Inflammatory macrophage (primary cell): ENCODE data around the gene GALNT1.
A peak's percentile ranks its signal among the peaks of the same experiment; 100 is the strongest.

Experiments used
- DNase-seq, 2 donors: peaks; one replicate each; pipeline ENCODE4 v3.0.0-alpha.2; 2020 to 2022

Gene GALNT1

DNA sequence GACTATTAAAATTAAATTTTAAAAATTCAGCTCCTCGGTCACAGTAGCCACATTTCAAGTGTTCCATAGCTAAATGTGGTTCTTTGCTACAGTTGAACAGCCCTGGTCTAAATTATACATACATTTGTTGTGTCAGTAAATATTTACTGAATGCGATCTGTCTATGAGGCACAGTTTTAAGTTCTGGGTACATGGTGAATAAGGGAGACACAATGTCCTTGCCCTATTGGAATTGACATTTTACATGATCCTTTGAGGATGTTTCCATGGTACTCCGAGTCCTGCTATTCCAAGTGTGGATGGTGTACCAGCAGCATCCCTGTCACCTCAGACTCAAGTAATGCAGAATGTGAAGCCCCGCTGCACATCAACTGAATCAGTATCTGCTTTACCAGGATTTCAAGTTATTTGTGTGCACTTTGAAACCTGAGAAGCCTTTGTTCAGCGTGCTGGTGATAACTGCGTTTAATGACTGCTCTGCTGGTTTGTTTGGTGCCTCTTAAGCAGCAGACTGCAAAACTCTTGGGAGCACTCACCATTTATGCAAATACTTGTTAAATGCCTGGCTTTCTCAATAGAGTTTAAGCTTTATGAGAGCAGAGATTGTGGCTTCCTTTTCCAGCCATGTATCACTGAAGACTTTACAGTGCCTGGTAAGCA is 1.5 kb downstream of the GALNT1 start:
- no peak for DNase-seq

DNA sequence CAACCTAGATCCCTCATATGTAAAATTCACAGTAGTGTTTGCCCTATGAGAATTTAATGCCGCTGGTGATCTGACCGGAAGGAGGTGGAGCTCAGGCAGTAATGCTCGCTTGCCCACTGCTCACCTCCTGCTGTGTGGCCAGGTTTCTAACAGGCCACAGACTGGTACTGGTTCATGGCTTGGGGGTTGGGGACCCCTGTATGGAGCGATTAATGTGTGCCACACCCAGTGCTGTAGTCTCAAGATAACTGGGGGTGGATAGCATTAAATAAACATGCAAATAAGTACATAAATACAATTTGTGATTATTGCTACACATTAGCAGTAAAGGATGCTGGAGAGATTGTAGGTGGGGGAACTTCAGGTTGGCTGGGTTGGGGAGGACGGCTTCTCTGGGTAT is 3.2 kb downstream of the GALNT1 start:
- no peak for DNase-seq

DNA sequence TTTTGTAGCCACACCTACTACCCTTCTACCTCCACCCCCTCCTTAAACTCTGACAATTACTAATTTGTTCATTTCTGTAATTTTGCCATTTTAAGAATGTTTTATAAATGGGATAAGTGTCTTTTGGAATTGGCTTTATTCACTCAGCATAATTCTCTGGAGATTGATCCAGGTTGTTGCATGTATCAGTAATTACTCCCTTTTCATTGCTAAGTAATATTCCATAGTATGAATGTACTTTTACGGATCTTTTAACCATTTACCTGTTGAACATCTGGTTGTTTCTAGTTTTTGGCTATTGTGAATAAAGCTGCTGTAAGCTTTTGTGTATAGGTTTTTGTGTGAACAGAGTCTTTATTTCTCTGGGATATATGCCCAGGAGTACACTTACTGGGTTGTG is 4.1 kb downstream of the GALNT1 start:
- no peak for DNase-seq

DNA sequence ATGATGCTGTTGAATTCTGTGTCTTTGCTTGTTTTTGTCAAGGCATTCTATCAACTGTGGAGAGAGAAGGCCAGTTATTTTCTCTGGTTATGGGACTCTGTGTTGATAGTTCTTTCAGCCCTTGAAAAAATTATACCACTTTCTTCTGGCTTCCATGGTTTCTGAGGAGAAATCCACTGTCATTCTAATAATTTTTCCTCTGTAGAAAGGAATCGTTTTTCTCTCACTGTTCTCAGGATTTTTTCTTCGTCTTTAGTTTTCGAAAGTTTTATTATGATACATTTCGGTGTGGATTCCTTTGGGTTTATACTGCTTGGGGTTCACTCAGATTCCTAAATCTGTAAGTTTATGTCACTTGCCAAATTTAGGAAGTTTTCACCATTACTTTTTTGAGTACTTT is 6.6 kb downstream of the GALNT1 start:
- DNase-seq = no peak

DNA sequence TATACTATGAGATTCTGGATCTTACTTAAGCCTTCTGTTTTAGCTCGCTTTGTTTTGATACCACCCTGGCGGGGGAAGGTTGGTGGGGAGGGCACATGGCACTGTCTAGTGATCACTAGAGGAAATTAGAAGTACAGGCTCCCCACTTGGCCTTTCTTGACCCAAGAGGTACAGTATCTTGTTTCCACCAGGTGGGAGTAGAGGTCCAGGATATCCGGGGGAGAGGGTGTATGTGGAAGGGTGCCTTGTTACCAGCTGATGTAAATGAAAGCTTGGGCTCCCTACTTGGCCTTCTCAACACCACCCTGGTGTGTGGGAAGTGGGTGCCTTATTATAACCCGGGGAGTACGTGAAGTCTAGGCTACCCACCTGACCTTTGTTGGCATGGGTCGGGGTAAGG is 7.5 kb downstream of the GALNT1 start:
- no peak for DNase-seq

DNA sequence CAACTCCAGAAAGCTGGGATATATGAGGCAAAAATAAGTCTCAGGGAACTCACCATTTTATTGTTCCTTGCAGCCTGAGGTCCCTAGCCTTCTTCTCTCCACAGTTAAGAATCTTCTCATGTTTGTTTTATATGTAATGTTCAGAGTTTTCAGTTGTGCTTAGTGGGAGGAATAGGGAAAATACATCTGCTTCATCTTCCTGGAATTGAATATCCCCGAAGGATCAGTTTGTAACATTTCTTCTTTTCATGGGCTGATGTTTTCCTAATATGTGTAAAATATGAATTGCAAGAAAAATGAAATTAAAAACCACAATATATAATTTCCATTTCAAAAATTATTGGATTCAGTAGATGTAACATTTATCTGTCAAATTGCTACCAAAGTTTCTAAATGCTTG is 8.0 kb downstream of the GALNT1 start:
- DNase-seq = no peak

DNA sequence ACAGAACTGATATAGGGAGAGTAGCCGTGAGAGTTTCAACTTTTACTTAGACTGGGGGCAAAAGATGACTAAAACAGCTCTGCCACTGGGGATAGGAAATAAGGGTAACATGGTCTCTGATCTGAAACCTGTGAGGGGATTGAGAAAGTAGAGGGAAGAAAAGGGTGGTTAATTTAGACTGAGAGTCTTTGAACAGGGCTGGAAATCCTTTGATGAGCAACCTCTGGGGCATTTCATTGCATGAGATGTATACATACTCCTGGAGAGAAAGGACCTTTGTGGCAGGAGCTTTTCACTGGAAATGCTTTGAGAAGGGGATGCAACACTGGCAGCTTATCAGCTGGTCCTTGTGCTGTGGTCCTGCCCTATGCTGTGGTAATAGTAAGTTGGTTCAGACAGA is 9.4 kb downstream of the GALNT1 start:
- DNase-seq = no peak

DNA sequence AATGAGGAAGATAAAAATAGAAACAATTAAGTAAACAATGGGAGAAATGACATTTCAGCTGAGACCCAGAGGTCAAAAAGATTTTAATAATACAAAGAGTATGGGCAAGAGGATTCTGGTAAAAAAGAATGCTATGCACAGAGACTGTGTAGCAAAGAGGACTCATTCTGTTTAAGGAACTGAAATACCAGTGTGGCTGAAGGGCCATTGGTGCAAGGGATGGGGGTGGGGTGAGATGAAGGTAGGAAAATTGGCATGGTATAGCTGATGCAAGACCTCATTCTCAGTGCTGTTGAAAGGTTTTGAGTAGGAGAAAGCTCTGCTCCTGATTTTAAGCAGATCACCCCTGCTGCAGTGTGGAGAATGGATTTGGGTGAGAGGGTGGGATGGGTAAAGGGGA is 10.8 kb downstream of the GALNT1 start:
- peak; percentile 34 to 36 for DNase-seq

DNA sequence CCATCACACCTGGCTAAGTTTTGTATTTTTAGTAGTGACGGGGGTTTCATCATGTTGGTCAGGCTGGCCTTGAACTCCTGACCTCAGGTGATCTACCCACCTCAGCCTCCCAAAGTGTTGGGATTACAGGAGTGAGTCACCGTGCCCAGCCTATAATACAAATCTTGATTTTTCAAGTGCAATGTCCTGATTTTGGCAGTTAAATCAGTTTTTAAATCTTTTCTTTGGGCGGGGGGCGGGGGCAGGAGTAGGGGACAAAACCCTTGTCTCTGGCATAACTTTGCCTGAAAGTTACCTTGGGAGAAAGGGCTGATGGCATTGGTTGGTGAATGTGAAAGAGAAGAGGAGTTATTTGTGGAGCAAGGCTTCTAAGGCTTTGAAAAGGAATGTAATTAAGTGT is 12.3 kb downstream of the GALNT1 start:
- DNase-seq = no peak

DNA sequence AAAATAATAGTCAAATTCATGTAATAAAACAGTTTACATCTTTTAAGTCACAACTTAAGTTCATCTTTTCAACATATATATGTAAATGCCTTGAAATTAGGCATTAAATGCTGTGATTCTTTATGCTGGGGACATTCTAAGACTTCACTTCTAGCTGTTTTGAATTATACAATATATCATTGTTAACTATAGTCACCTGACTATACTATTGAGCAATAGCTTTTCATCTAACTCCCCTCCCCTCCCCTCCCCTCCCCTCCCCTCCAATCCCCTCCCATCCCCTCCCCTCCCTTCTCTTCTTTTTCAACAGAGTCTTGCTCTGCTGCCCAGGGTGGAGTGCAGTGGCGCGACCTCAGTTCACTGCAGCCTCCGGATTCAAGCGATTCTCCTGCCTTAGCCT is 16.2 kb downstream of the GALNT1 start:
- DNase-seq = no peak

DNA sequence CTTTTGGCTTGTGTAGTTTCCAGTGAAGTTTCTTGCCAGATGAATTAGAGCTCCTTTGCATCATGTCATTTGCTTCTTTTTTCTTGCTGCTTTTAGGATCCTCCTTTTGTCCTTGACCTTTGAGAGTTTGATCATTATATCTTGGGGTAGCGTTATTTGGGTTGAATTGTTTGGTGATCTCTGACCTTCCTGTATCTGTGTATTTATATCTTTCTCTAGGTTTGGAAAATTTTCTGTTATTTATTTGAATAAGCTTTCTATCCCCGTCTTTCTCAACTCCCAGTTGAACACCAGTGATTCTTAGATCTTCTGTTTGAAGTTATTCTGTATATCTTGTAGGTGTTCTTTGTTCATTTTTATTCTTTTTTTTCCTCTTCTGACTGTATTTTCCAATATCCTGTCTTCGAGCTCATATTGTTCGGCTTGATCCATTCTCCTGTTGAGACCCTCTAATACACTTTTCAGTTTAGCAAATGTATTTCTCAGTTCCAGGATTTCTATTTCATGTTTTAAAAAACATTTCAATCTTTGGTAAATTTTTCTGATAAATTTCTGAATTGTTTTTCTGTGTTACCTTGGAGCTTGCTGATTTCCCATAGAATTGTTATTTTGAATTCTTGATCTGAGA is 20.8 kb downstream of the GALNT1 start:
- no peak for DNase-seq

DNA sequence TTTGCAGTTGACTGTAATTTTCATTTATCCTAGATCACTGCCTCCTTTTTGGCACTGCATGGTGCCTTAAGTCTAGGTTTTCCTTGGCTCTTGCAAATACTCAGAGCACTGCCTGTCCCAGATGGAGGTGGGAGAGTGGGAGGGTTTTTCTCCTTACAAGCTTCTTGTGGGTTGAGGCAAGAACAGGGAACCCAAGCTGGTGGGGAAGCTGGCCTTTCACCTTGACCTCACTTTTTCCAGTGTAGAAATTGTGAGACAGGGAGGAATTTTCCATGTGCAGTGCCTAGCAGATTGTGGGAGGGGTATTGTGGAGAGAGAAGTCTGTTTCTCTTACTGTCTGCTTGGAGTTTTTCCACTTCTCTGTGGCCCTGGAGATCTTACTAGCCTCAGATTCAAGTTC is 21.5 kb downstream of the GALNT1 start:
- DNase-seq = peak; percentile 28 to 52

DNA sequence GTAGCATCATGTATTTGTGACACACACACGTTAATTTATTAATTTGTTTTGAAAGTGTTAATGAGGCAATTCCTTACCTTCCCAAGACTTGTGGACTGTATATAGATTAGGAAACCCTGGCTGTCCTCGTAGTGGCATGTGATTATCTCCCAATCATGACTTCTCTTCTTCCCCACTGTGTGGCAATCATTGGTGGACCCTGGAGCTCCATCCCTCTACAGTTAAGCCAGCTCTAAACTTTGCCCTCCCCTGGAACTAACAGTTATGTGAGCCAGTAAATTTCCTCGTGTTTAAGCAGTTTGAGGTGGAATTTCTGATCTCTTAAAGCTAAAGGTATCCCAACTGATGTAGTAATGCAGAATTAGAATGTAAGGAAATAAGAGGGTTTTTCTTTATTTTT is 22.0 kb downstream of the GALNT1 start:
- peak; percentile 27 to 30 for DNase-seq

DNA sequence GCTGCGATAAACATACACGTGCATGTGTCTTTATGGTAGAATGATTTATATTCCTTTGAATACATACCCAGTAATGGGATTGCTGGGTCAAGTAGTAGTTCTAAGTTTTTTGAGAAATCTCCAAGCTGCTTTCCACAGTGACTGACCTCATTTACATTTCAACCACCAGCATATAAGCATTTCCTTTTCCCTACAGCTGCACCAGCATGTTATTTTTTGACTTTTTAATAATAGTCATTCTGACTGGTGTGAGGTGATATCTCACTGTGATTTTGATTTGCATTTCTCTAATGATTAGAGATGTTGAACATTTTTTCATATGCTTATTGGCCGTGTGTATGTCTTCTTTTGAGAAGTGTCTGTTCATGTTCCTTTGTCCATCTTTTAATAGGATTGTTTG is 22.8 kb downstream of the GALNT1 start:
- DNase-seq = no peak

DNA sequence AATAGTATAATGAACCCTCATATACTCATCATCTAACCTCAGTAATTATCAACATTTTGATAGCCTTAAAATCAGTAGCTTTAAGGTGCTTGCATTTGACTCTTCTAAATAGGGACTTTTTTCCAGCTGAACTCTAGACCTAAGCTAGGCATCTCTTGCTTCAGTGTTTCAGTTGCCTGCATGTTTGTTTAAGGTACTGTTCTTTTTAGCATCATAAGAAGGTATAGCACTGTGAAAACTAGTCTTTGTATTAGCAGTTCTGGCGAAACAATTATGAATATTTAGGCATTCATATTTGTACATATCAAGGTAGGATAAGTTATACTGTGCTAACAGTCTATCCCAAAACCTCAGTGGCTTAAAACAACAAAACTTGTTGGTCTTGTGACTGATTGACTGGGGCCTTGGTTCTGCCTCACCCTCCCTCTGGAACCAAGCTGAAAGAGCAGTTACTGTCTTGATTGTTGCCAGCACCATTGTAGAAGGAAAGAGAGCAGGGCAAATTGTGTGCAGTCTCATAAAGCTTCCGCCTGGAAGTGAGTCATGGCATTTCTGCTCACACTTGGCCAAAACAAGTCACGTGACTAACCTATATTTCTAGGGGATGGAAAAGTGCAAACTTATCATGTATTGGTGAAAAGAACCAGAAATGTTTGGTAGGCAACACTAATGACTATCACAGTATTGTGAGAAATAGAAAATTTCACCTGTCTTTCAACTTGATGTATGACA is 24.3 kb downstream of the GALNT1 start:
- DNase-seq = peak; percentile 4 to 20

DNA sequence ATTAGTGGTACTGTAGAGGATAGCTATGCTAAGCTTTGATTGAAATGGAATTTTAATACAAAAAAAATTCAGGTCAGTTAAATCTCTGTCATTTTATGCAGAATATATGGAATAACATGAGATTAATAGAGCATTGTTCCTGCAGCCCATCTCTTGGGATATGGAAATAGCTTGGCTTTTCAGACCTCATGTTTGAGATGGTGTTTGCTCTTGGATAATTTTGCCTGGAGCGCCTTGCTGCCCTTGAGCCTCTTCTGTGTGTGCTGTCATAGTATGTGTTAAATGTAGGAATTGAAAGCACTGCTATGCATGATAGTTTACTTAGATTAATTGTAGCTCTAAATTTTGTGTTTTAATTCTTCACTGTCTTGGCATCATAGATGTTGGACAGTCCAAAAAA is 27.7 kb downstream of the GALNT1 start:
- DNase-seq = no peak

DNA sequence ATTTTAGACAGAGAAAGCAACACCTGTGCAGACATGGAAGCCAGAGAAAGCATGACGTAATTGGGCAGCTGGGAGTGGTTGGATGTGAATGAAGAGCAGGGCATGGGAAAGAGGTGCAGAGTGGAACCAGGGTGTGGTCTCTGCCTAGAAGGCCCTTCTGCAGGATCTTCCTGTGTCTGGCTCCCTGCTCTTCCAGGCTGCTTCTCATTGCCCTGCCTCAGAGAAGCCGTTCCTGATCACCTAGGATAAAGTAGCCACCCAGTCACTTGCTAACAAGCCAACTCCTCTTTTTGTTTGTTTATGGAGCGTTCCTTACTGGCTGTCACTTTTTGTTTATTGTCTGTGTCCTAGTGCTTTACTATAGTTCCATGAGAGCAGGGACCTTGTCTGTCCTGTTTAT is 28.5 kb downstream of the GALNT1 start:
- no peak for DNase-seq

DNA sequence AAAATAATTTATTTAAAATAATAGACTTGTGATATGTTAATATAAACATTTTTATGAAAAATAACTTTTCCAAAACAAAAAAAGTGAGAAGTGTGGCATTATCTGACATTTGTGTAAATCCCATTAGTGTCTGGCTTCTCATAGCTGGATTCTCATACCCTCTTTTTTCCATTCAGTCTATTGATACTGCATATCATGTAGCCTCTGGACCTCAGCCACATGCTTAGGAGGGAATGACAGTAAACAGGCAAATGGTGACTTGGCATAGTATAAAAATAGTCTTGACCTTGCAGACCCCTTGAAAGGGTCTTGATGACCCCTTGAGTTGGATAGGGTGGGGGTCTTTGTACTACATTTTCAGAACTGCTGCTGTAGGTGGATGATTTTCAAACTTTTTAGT is 29.2 kb downstream of the GALNT1 start:
- no peak for DNase-seq

DNA sequence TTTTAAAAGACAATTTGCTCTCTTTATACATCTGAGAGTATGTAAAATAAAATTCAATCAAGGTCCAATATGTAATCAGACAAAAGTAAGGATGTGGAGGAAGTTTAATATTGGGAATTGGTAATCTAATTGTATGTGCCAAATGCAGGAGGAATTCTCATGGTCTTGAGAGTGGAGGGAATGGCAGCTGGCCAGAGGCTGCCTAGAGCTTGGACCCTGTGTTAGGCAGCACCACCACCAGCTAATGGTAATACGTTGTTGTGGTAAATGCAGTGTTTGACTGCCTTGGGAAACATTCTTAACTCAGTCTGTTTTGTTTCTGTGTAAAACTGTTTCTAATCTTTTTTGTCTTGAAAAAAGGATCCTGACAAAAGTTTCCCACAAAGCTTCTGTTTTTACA is 30.0 kb downstream of the GALNT1 start:
- no peak for DNase-seq

DNA sequence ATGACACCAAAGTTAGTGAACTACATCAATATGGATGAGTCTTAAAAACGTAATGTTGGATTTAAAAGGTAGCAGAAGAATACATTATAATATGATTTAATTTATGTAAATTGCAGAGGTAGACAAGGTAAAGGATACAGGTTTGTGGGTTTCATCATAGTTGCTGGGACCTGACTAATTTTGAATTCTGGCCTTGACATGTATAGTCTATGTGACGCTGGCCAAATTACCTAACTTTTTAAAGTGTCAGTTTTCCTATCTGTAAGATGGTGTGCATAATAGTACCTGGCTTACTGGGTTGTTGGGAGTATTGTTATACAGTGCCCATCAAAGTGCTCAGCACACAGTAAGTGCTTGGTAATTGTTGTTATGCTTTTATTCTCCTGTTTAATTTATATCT is 34.5 kb downstream of the GALNT1 start:
- no peak for DNase-seq

DNA sequence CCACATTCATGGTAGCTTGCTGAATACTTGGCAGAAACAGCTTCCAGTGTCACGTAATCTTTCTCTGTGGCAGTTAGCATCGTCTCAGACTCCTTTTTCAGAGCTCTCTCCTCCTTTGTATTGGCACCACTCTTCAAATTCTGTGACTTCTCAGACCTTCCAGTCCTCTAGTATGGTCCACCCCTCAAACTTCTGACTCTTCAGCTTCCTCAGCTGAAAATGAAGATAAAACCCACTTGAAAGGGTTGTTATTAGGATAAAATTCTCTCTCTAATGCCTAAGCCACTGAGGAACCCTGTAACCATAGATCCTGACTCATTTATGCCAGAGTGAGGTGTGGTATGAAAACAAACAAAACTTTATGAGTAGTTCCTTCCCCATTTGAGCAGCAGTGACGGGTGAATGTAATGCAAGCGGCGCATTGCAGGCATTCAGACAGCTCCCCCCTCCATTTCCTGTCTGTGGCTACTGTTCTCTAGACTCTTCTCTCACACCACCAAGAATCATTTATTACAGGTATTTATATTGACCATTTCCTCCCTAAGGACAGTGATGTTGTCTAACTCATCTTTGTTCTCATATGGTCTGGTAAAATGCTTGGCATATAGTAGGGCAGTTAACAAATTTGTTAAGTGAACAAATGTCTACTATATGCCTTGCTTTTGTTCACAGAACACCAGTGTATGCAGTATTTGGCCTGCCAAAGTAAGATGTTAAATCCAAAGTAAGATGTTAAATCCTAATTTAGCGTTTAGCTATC is 35.3 kb downstream of the GALNT1 start:
- DNase-seq = peak; percentile 69 to 83

DNA sequence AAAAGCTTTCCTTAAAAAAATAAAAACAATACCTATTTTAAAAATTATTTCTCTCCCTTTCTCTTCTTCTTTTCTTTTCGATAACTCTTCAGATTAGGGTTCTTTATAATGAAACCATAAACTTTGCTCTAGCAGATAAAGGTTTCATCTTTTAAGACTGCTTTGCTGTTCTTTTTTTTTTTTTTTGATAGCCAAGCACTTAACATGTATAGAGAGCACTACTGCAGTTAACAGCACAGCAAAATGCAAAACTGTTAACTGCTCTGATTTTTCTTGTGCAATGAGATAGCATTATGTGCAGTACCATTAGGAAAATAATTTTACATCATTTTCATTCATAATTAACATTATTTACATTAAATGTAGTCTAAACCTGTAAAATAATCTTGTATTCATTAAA is 36.3 kb downstream of the GALNT1 start:
- no peak for DNase-seq

DNA sequence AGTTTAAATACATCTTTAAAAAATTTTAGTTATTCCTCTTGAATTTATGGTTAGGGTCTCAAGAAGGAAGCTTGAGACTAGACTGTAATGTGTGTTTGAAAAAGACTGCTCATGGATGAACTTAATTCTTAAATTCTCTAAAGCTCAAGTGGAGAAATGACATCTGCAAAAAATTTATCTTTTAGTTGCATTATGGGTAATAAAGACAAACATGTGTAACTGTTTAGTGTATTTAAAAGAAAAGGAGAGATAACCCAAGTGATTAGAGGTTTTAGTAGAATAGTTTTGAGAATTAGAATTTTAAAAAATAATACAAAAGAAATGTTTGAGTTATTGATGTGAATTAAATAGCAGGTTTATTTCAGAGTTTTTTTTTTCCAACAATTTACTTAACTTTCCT is 36.7 kb downstream of the GALNT1 start:
- no peak for DNase-seq

DNA sequence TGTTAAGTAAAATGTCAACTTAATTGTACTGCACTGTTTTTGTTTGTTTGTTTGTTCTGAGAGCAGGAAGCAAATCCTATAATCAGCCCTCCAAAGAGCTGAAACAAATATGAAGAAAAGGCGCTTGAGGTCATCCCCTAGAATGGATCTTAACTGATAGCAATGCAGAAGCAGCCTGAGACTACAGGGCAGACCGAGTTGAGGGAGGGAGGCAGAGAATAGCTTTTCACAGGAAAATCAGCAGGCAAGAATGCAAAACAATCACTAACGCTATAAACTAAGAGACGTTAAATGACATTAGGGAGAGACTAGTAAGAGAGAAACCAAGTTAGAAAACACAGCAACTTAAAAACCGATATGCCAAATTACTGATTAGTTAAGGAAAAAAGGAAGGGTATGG is 37.2 kb downstream of the GALNT1 start:
- no peak for DNase-seq
